ENCODE results near the gene SLC25A5.
"Not testable (repeated sequence)": the region's sequence is repeated elsewhere in the genome, so short reads cannot be mapped to it uniquely, and the experiment has no call there.

DNA sequence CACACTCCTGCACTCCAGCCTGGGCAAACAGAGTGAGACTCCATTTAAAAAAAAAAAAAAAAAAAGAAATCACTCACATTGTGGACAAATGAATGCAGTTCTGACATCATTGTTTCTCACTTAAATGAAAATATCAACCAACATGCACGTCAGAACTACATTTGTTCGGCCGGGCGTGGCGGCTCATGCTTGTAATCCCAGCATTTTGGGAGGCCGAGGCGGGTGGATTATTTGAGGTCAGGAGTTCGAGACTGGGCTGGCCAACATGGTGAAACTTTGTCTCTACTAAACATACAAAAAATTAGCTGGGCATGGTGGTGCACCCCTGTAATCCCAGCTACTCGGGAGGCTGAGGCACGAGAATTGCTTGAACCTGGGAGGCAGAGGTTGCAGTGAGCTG is 36.9 kb downstream of the SLC25A5 start:
- TF ChIP-seq TCF4 (CRISPR knock-in tag; IDR thresholded peaks at IDR 0.05; ENCODE audit: borderline replicate concordance); PPARA (CRISPR knock-in tag; IDR thresholded peaks at IDR 0.05; ENCODE audit: borderline replicate concordance); ISL1 (CRISPR knock-in tag; IDR thresholded peaks at IDR 0.05); ZFP3 (CRISPR knock-in tag; IDR thresholded peaks at IDR 0.05); ESRRG (CRISPR knock-in tag; IDR thresholded peaks at IDR 0.05): not testable (repeated sequence)

Data from SK-N-SH treated with all-trans-retinoic acid at 6 μM for 48 hours (cell line).